DMS53 (cell line): ENCODE measurements around the gene TAF3.

Experiments used
- DNase-seq: peaks from one replicate; lab custom pipeline; 2025; lab: John Stamatoyannopoulos, UW

The TAF3 gene

GRCh38 chr10:7933262-7933661 lies 115.0 kb downstream of the TAF3 start:
- no peak for DNase-seq

- no peak for DNase-seq
These were observed 115.5 kb downstream of the TAF3 start for GRCh38 chr10:7933757-7934156.

DNA sequence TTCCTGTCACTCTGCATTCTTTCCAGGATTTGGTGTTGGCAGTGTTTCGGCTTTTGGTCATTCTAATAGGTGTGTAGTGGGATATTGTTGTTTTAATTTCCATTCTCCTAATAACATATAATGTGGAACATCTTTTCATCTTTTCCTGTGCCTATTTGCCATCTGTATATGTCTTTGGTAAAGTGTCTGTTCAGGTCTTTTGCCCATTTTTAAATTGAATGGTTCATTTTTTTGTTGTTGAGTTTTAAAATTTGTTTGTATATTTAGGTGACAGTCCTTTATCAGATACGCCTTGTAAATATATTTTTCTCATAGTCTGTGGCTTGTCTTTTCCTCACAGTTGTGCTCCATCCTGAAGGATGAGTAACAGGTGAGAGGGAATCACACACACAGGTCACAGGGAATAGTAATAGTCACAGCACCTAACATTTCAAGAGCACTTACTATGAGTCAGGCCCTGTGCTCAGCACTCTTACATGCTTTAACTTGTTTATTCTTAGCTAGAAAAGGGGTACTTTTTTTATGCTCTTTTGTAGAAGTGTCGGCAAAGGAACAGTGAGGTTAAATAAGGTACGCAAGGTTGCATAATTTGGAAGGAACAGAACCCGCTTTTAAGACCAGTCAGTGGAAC lies 119.1 kb downstream of the TAF3 start:
- peak; percentile 28 for DNase-seq

DNA sequence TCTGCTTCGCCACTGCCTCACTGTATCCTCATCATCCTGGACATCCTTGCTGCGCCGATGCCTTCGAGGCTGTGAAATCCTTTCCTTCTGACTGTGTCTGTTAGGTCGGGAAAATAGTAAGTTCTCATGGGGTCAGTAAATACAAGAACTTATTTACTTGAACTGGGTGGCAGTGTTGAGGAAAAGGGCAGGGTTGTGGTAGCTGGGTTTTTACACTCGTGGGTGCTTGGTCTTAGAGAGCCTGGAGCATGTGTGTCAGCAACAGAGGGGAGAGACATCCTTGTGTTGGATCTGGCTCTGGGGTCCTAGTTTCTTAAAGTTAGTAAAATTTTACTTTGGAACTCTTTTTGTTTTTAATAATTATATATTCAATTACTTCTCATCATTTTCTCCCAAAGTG lies 123.3 kb downstream of the TAF3 start:
- DNase-seq: no peak

GRCh38 chr10:7942316-7942715 lies 124.0 kb downstream of the TAF3 start:
- no peak for DNase-seq

GRCh38 chr10:7942859-7943258 lies 124.6 kb downstream of the TAF3 start:
- no peak for DNase-seq

DNA sequence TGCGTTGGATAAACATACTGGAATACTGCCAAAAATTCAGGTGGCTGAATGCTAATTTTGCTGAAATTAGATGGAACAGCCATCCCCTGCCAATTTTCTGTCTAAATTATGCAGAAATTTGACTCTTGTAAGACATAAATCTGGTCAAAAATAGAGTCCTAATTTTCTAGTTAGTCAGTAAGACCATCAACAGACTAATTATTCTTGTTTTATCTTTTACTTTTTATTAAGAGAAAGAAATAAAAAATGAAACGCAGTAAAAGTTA lies 125.8 kb downstream of the TAF3 start:
- no peak for DNase-seq

DNA sequence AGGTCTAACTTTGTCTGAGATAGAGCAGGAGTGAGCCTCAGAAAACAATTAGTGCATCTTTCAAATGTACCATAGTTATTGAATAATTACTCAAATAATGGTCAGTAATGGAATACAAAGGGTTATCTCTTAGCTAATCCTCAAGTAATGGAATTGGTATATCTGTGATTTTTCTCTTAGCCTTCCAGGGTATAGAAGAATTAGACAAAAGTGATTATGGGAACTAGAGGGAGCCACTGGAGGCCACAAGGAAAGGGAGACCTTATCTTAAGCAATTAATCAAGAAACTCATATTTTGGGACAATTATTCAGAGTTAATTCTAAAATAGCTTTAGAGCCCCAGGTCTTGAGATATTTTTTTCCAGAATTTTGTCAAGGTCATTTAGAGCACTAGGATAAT lies 126.2 kb downstream of the TAF3 start:
- no peak for DNase-seq

DNA sequence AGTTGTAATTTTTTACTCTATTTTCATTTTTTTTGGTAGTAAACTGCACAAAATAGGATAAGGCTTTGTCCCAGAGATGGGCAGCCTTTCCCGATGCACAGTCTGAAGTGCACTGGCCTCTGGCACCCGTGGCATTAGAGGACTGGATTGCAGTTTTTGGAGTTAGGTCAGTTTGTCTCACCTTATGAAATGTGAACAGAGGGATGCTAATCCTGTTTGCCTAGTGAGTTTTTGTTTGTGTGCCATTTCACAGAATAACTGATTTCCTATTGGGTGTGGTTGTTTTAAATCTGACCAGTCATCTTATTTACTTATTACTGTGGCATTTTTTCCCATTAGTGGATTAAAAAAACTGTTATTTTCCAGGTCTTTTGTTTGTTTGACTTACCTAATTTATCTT lies 126.7 kb downstream of the TAF3 start:
- DNase-seq: no peak

DNA sequence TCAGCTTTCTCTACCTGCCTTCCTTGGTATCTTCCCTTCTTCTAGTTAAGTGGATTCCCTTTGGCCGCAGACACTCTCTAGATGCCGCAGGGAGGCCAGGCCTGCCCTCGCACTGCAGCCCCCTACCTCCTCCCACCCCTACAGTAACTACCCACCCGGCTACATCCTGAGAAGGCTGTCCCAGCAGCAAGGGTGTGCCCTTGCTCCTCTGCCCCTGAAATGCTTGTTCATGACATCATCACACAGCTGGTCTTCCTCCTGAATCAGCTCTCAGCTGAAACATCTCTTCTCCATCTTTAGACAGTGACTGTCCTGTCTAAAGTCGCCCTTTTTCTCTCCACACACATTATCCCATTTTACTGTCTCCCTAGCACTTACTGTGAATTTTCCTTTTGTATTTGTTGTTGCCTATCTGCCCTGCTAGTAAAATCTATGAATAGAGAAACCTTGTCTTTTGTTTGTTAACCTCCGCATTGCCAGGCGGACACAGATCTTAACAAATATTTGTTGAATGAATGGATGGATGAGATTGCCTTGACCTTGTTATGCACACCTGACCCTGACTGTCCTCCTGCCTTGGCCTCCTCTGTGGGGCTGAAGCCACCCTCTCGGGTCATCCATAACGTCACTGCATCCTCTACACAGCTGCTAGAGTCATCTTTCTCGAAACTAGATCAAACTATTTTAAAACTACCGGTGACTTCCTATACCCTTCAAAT lies 127.3 kb downstream of the TAF3 start:
- no peak for DNase-seq

DNA sequence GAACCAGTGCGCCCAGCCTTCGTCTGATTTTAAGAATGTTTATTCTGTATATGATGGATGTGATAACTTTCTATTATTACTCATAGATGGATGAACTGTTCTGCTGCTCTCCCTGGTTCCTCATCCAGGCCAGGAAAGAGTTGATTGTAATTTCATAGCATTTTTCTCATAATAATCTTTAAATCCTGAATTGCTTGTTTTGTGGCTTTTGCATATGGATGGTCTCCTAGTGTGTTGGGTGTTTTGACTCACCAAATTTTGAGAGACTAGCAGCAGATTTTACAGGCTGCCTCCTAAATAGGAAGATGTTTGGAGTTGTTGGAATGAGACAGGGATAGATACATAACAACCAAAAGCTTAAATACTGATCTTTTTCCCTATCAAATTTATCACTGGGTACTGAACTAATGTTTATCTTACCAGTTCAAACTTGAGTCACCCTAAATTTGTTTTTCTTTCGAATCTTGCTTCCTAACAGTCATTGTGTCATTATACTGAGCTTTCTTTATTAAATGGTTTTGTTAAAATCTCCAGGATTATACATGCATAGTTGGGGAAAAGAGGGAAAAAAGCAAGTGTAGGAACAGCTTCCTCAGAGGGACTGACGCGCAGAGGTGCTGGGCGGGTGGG lies 130.2 kb downstream of the TAF3 start:
- no peak for DNase-seq

DNA sequence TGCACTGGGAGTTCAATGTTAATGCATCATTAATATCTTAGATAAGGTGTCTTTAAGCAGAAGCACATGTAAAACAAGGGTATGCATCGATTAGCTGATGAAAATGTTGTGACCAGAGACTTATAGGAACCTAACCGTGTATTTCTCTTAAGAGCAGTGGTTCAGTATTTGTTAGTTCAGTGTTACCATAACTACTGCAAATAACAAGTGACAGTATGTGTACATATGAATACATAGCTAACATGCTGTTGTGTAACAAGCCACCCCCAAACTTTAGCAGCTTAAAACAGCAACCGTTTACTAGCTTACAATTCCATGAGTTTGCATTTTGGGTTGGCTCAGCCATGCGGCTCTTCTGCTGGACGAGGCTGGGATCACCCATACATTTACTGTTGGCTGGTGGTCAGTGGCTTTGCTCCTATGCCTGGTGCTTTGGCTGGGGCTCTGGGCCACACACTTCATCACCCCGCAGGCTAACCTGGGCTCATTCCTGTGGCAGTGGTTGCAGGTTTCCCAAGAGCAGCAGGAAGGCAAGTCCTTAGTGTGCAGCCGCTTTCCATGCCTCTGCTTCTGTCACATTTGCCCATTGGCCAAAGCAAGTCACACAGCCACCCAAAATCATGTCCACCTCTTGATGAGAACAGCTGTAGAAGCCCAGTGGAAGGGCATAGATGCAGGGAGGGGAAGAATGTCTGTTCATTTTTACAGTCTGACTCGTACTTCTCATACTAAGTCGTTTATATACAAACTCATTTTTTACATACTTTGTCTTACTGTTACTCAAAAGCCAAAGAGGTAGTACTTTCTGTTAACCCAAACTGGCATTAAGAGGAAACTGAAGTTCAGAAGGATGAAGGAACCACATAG lies 132.9 kb downstream of the TAF3 start:
- DNase-seq: peak; percentile 55

DNA sequence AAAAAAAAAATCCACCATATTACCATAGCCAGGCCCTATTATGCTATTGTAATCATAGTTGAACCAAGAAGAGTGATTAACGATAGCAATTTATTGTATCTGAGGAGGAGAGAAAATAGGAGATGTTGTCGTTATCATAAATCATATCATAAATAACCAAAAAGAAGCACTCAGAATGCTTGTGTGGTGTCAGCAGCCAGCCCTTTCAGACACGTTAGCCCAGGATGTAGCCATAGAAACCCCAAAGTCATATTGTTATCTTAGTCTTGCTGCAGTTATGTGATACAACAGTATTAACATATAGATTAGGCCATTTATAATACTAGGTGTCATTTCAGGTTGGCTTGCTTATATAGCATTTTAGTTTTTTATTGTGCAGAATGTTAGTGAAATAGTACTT lies 134.0 kb downstream of the TAF3 start:
- no peak for DNase-seq

- DNase-seq: no peak
These were observed 135.1 kb downstream of the TAF3 start for GRCh38 chr10:7953447-7953846.

DNA sequence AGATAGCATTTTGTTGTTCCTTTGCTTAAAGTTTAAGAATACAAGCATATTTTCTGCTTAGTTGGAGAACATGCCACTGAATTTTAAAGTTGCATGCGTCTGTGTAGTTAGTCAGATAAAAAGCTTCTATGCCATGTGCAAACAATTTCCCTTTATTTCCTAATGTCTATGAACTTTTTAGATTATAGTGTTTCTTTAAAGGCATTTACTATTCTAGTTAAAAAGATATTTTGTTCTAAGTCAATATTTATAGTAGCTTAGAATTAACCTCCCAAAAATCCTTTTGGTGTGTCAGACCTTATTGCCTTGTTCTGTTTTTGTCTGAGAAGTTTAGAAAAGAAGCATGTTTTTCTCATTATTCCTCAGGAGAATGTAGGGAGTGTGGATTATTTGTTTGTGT lies 137.1 kb downstream of the TAF3 start:
- DNase-seq: no peak

GRCh38 chr10:7956508-7956907 lies 138.2 kb downstream of the TAF3 start:
- peak; percentile 14 for DNase-seq

- no peak for DNase-seq
These were observed 139.3 kb downstream of the TAF3 start for GRCh38 chr10:7957591-7957990.

GRCh38 chr10:7958442-7958841 lies 140.1 kb downstream of the TAF3 start:
- DNase-seq: no peak

GRCh38 chr10:7960108-7960507 lies 141.8 kb downstream of the TAF3 start:
- no peak for DNase-seq

DNA sequence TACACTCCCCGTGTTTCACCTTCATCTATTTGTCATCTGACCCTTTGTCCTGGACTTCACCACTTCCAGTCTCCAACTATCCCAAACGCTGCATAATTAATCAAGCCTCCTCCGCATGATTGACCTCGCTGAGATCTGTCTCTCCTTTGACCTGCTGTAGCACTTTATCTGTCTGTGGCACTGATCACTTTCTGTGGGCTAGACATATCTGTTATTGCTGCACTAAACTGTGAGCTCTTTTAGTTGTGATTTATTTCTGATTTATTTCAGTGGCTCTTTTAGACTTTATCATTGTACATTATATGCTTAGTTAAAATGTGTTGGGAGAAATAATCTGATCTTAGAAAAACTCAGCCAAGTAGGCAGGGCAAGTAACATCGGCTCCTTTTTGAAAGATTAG lies 144.3 kb downstream of the TAF3 start:
- DNase-seq: no peak

GRCh38 chr10:7965457-7965856 lies 147.2 kb downstream of the TAF3 start:
- DNase-seq: no peak

DNA sequence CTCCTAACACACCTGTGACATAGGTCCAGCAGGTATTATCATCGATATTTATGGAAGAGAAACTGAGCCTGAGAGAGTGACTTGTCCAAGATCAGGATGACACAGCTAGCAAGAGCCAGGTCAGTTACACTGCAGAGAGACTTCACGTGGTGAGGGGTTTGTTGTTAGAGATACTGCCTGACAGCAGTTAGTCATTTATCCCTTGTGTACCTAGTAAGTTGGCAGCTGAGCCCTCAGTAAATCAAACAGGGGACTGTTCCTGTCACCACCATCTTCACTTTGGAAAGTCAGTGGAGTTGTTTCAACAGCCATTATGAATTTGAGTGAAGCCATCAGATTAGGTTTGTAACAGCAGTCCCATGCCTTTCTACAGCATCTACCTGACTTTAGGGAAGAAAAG lies 148.7 kb downstream of the TAF3 start:
- no peak for DNase-seq
